SK-N-SH (cell line): ENCODE results near the gene MIDN. TPM values are rescaled to one million over a fixed set of nuclear protein-coding genes. Genes with fewer than 3 reads are reported as not detected.

Experiments
- CTCF ChIA-PET: fragments of 300-600, 350-600 bp; formaldehyde crosslinking; extraction: SDS; loops from one replicate; lab custom pipeline; 2021; lab: Yijun Ruan, JAX
- POLR2A ChIA-PET: fragments of 350-600 bp; sonication (Branson Sonifier 250); formaldehyde crosslinking; extraction: SDS; loops from one replicate; lab custom pipeline; 2020; ENCODE audit warnings: antibody characterized with exemption, inconsistent platforms; lab: Yijun Ruan, JAX
- DNase-seq: peaks from one replicate; pipeline ENCODE4 v3.0.0; 2012
- H2AFZ ChIP-seq: fragments of 200-600 bp; sonication (generic); 2 replicates; pipeline ENCODE4 v1.8.1; 2016; ENCODE audit warnings: antibody characterized with exemption, mild to moderate bottlenecking, low read depth
- H3F3A ChIP-seq: fragments of 200-600 bp; sonication (generic); replicated peaks from 2 replicates; pipeline ENCODE3; 2016; ENCODE audit warnings: antibody characterized with exemption, mild to moderate bottlenecking; ENCODE audit not compliant: insufficient read depth
- H3K27ac ChIP-seq, 2 experiments: fragments of 200-500 bp in 1 of 2; fragments of 200-600 bp in 1 of 2; sonication (Bioruptor generic) in 1 of 2; sonication (generic), shearing (Covaris generic) in 1 of 2; 2 replicates each; pipeline versions ENCODE4 v1.5.1 to v1.6.1; 2014 to 2016; ENCODE audit warnings: low read depth in 2 of 2, inconsistent platforms in 1 of 2, low read length in 1 of 2, mild to moderate bottlenecking in 1 of 2, mixed read lengths in 1 of 2
- H3K27me3 ChIP-seq: fragments of 200-600 bp; sonication (generic), shearing (Covaris generic); 2 replicates; pipeline ENCODE4 v1.6.1; 2016; ENCODE audit warnings: mixed run types; ENCODE audit not compliant: insufficient read depth
- H3K36me3 ChIP-seq, 2 experiments: fragments of 200-500 bp in 1 of 2; fragments of 200-600 bp in 1 of 2; sonication (Bioruptor generic) in 1 of 2; sonication (generic) in 1 of 2; replicated peaks in 1 of 2; 2 replicates each; pipeline versions ENCODE3 to v1.5.1; 2014 to 2016; ENCODE audit warnings: low read length in 1 of 2, mild to moderate bottlenecking in 1 of 2; ENCODE audit not compliant: insufficient read depth in 2 of 2, control insufficient read depth in 1 of 2
- H3K4me1 ChIP-seq, 2 experiments: fragments of 200-500 bp in 1 of 2; fragments of 200-600 bp in 1 of 2; sonication (Bioruptor generic) in 1 of 2; sonication (generic), shearing (Covaris generic) in 1 of 2; 2 replicates each; pipeline versions ENCODE4 v1.5.1 to v1.6.1; 2014 to 2016; ENCODE audit warnings: low read depth in 1 of 2, low read length in 1 of 2, mixed run types in 1 of 2; ENCODE audit not compliant: insufficient read depth in 2 of 2, control insufficient read depth in 1 of 2
- H3K4me2 ChIP-seq: fragments of 200-600 bp; sonication (generic), shearing (Covaris generic); 2 replicates; pipeline ENCODE4 v1.6.1; 2017; ENCODE audit warnings: mixed run types
- H3K4me3 ChIP-seq, 2 experiments: fragments of 200-500 bp in 1 of 2; fragments of 200-600 bp in 1 of 2; sonication (Bioruptor generic) in 1 of 2; sonication (generic), shearing (Covaris generic) in 1 of 2; 2 replicates each; pipeline versions ENCODE4 v1.5.1 to v1.8.1; 2014 to 2016; ENCODE audit warnings: low read depth in 2 of 2, inconsistent platforms in 1 of 2, low read length in 1 of 2, mild to moderate bottlenecking in 1 of 2, mixed read lengths in 1 of 2, moderate library complexity in 1 of 2
- H3K79me2 ChIP-seq: fragments of 200-600 bp; sonication (generic); 2 replicates; pipeline ENCODE4 v1.8.1; 2017; ENCODE audit warnings: mild to moderate bottlenecking; ENCODE audit not compliant: insufficient read depth
- H3K9ac ChIP-seq: fragments of 200-600 bp; sonication (generic); 2 replicates; pipeline ENCODE4 v1.6.1; 2017; ENCODE audit warnings: mixed run types
- H3K9me2 ChIP-seq: fragments of 200-600 bp; sonication (generic); 2 replicates; pipeline ENCODE4 v1.6.1; 2017; ENCODE audit warnings: mixed run types
- H3K9me3 ChIP-seq: fragments of 200-600 bp; sonication (generic); 2 replicates; pipeline ENCODE4 v1.6.1; 2017; ENCODE audit warnings: mixed run types, mild to moderate bottlenecking, moderate library complexity
- H4K20me1 ChIP-seq: fragments of 200-600 bp; sonication (generic); 2 replicates; pipeline ENCODE4 v1.6.1; 2017; ENCODE audit warnings: mild to moderate bottlenecking, mixed run types; ENCODE audit not compliant: insufficient read depth
- ELF1 ChIP-seq: IDR thresholded peaks from 2 replicates; pipeline ENCODE4 v1.4.0; 2012
- EP300 ChIP-seq, 2 experiments: IDR thresholded peaks; 2 replicates each; pipeline versions ENCODE4 v1.4.0 to v1.6.1; 2012; ENCODE audit warnings: borderline replicate concordance in 1 of 2, low read depth in 1 of 2, low read length in 1 of 2
- EZH2phosphoT487 ChIP-seq: fragments of 200-600 bp; sonication (generic); IDR thresholded peaks from 2 replicates; pipeline ENCODE4 v1.6.1; 2017; ENCODE audit warnings: low read depth, mixed run types, mild to moderate bottlenecking, antibody characterized with exemption, moderate library complexity, borderline replicate concordance
- FOSL2 ChIP-seq: IDR thresholded peaks from 2 replicates; pipeline ENCODE4 v1.4.0; 2012; ENCODE audit warnings: low read depth, mild to moderate bottlenecking, moderate library complexity, borderline replicate concordance
- FOXJ3 ChIP-seq: sonication (generic); formaldehyde crosslinking; IDR thresholded peaks from 2 replicates; pipeline ENCODE4 v1.5.1; 2020; ENCODE audit warnings: mild to moderate bottlenecking, missing genetic modification reagents
- GABPA ChIP-seq: IDR thresholded peaks from 2 replicates; pipeline ENCODE4 v1.4.0; 2012; ENCODE audit warnings: low read depth, mild to moderate bottlenecking
- JUND ChIP-seq: IDR thresholded peaks from 2 replicates; pipeline ENCODE4 v1.4.0; 2012
- MEF2A ChIP-seq: IDR thresholded peaks from 2 replicates; pipeline ENCODE4 v1.4.0; 2012; ENCODE audit warnings: low read depth, borderline replicate concordance
- MXI1 ChIP-seq: IDR thresholded peaks from 2 replicates; pipeline ENCODE4 v1.6.1; 2012; ENCODE audit warnings: mild to moderate bottlenecking, low read depth, low read length, improper control_type of control experiment
- POLR2AphosphoS5 ChIP-seq: IDR thresholded peaks from 2 replicates; pipeline ENCODE4 v1.6.1; 2012; ENCODE audit warnings: low read depth, low read length
- RAD21 ChIP-seq: IDR thresholded peaks from 2 replicates; pipeline ENCODE4 v1.6.1; 2012; ENCODE audit warnings: mild to moderate bottlenecking, low read length
- RCOR1 ChIP-seq: fragments of 150-350 bp; IDR thresholded peaks from 2 replicates; pipeline ENCODE4 v1.6.1; 2017; ENCODE audit warnings: antibody characterized with exemption, low read length
- RFX5 ChIP-seq: IDR thresholded peaks from 2 replicates; pipeline ENCODE4 v1.6.1; 2012; ENCODE audit warnings: mild to moderate bottlenecking, improper control_type of control experiment, low read length
- RXRA ChIP-seq: IDR thresholded peaks from 2 replicates; pipeline ENCODE4 v1.4.0; 2012; ENCODE audit warnings: low read depth, mild to moderate bottlenecking, borderline replicate concordance
- TCF12 ChIP-seq: IDR thresholded peaks from 2 replicates; pipeline ENCODE4 v1.4.0; 2012
- TEAD4 ChIP-seq: IDR thresholded peaks from 2 replicates; pipeline ENCODE4 v1.4.0; 2012; ENCODE audit warnings: mild to moderate bottlenecking, borderline replicate concordance; ENCODE audit not compliant: insufficient read depth
- YY1 ChIP-seq: IDR thresholded peaks from 2 replicates; pipeline ENCODE4 v1.4.0; 2012; ENCODE audit warnings: low read depth, mild to moderate bottlenecking
- WGBS: methylation state at CpG from one replicate; pipeline ENCODE4 v1.1.6; 2017; ENCODE audit warnings: low lambda C conversion rate; 5-methylcytosine and 5-hydroxymethylcytosine counted together
- polyA plus RNA-seq, 3 experiments: library from polyadenylated mRNA; depleted of rRNA; stranded (reverse); fragments of >200 nt; gene quantifications; 2 replicates each; pipeline ENCODE4 v1.2.3, GENCODE V29; 2012
- TF ChIP-seq, protein P1 (sequence below): IDR thresholded peaks from 2 replicates; pipeline ENCODE4 v1.4.0; 2012; ENCODE audit warnings: low read depth, borderline replicate concordance
- TF ChIP-seq, protein P2 (sequence below): IDR thresholded peaks from 2 replicates; pipeline ENCODE4 v1.4.0; 2012; ENCODE audit warnings: low read depth
- TF ChIP-seq, protein P3 (sequence below): fragments of 200-600 bp; sonication (generic); IDR thresholded peaks from 2 replicates; pipeline ENCODE4 v1.6.1; 2017; ENCODE audit warnings: antibody characterized with exemption, mild to moderate bottlenecking, moderate library complexity

Gene MIDN
- polyA plus RNA-seq, 1 of the 3 experiments (the other 2 are of a cell fraction): 13.9 TPM

DNA sequence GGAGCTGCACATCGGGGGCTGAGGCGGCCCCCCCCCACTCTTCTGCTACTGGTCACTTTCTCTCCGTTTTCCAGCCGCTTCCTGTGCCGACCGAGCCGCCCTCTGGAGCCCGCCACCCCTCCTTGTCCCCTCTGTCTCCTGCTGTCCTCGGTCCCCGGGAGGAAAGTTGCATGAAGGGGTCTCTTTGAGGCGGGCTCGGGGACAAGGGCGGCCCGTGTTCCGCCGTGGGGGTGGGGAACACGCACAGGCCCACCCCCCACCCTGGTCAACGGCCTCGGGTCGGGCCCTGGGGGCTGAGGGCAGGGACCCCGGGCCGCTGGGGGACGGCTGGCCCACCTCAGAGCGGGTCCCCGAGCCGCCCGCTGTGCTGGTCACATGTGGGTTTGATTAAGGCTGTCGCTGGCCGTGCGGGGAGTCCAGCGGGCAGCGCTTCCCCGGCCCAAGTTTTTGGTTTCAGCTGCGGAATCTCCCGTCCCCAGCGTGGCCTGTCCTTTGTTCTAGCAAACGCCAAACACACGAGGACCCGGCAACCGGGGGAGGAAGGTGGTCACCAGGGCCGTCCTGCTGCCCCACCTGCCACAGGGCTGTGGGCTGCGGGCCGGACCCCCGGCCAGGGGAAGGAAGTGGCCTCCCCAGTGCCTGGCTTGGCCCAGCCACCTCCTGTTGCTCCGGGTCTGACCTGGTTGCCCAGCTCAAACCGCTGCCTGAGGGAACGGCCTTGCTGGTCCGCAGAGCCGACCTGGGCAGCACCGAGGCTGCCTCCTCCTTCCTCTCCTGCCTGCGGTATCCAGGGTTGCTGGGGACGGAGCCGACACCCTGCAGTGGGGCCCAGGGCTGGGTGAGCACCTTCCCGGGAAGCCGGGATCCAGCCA lies 39.2 kb downstream of the MIDN start:
- H3K4me1 ChIP-seq: peaks cover 0 to 8% of the 10 kb centered on the region in 2 experiments; a peak in 1 of 4 replicates
- H3K9me3 ChIP-seq: no peaks in the 10 kb centered on the region
- ChIA-PET POLR2A (interaction anchor here (1.2 to 2.2 kb wide), 2 partner anchors 18 to 73 kb away, joined by 3 to 10 read pairs; partner anchors contain the start of gene CIRBP), CTCF (interaction anchor here (1.0 to 1.9 kb wide), 7 partner anchors 8 to 385 kb away, joined by 3 to 8 read pairs (median 4); no protein-coding TSS in a partner anchor)
- 23% methylated on average over 28 of the region's 55 CpGs for WGBS
- H4K20me1 ChIP-seq: no peaks in the 10 kb centered on the region
- TF ChIP-seq EZH2phosphoT487 (no peak), MXI1 (peak; percentile 66; the same call in 1 of the 2 replicates), TCF12 (peak; percentile 72)
- DNase-seq: peak; percentile 92
- no peaks in the 10 kb centered on the region for H3K79me2 ChIP-seq
- no peaks in the 10 kb centered on the region for H3K9me2 ChIP-seq
- H3F3A ChIP-seq: peaks cover 11% of the 10 kb centered on the region
- H3K9ac ChIP-seq: no peak overlapping the region
- H3K4me2 ChIP-seq: peak overlapping the region; percentile 75
- no peaks in the 10 kb centered on the region for H3K27me3 ChIP-seq
- peak overlapping the region in 1 of 2 experiments; percentile 74; a peak in 2 of 4 replicates for H3K27ac ChIP-seq
- H3K36me3 ChIP-seq: no peaks in the 10 kb centered on the region
- H3K4me3 ChIP-seq: peak overlapping the region; percentile 57 to 63; a peak in 3 of 4 replicates
- no peak overlapping the region for H2AFZ ChIP-seq

DNA sequence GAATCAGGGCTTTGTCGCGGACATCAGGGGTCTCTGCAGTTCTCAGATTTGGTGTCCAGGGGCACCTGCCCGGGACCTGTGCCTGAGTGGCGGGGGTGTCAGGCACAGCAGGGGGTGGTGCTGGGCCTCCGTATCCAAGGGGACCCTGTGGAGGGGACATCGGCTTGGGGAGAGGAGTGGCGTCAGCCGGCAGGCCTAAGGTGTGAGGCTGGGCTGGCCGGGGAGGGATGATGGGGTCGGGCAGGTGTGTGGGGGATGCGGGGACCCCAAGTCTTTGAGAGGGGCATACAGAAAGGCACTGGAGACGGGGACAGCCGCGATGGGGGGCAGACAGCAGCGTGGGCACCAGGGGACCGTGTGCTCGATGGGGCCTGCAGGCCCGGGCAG lies 39.8 kb downstream of the MIDN start:
- Histone ChIP-seq H3K9ac (no peak overlapping the region), H3K36me3 (no peaks in the 10 kb centered on the region)

More for the DNA sequence above, 39.8 kb downstream of the MIDN start:
- H3F3A ChIP-seq: peaks cover 11% of the 10 kb centered on the region
- H3K4me2 ChIP-seq: peak overlapping the region; percentile 75; the same call in 1 of the 2 replicates
- H3K4me1 ChIP-seq: peaks cover 0 to 8% of the 10 kb centered on the region in 2 experiments; a peak in 1 of 4 replicates
- no peak for DNase-seq
- CTCF ChIA-PET: interaction anchor here (1.0 to 1.9 kb wide), 2 partner anchors 9 to 44 kb away, joined by 4 to 8 read pairs; no protein-coding TSS in a partner anchor
- H3K4me3 ChIP-seq: peak overlapping the region in 1 of 2 experiments; percentile 57; a peak in 1 of 4 replicates
- no peaks in the 10 kb centered on the region for H4K20me1 ChIP-seq
- peak overlapping the region in 1 of 2 experiments; percentile 74; a peak in 2 of 4 replicates for H3K27ac ChIP-seq
- POLR2A ChIA-PET: interaction anchor here (2.2 kb wide), 1 partner anchor 19 kb away, joined by 10 read pairs; the partner anchor contains the start of gene CIRBP
- H3K9me2 ChIP-seq: no peaks in the 10 kb centered on the region
- H3K79me2 ChIP-seq: no peaks in the 10 kb centered on the region
- no peak overlapping the region for H2AFZ ChIP-seq
- no peaks in the 10 kb centered on the region for H3K27me3 ChIP-seq
- H3K9me3 ChIP-seq: no peaks in the 10 kb centered on the region
- TF ChIP-seq ELF1 (no peak), POLR2AphosphoS5 (no peak), YY1 (no peak), RFX5 (no peak), RXRA (no peak), MXI1 (no peak), RCOR1 (no peak), TCF12 (no peak), JUND (no peak), GABPA (no peak), RAD21 (no peak), MEF2A (no peak), FOXJ3 (no peak), FOSL2 (no peak), EP300 (IDR thresholded peaks at IDR 0.05; ENCODE audit: borderline replicate concordance in 1 of 2, low read depth in 1 of 2, low read length in 1 of 2) (no peak), EZH2phosphoT487 (no peak), TEAD4 (no peak)
- TF ChIP-seq, protein P1, sequence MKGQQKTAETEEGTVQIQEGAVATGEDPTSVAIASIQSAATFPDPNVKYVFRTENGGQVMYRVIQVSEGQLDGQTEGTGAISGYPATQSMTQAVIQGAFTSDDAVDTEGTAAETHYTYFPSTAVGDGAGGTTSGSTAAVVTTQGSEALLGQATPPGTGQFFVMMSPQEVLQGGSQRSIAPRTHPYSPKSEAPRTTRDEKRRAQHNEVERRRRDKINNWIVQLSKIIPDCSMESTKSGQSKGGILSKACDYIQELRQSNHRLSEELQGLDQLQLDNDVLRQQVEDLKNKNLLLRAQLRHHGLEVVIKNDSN: no peak
- TF ChIP-seq, protein P2, sequence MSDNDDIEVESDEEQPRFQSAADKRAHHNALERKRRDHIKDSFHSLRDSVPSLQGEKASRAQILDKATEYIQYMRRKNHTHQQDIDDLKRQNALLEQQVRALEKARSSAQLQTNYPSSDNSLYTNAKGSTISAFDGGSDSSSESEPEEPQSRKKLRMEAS: no peak
- TF ChIP-seq, protein P3, sequence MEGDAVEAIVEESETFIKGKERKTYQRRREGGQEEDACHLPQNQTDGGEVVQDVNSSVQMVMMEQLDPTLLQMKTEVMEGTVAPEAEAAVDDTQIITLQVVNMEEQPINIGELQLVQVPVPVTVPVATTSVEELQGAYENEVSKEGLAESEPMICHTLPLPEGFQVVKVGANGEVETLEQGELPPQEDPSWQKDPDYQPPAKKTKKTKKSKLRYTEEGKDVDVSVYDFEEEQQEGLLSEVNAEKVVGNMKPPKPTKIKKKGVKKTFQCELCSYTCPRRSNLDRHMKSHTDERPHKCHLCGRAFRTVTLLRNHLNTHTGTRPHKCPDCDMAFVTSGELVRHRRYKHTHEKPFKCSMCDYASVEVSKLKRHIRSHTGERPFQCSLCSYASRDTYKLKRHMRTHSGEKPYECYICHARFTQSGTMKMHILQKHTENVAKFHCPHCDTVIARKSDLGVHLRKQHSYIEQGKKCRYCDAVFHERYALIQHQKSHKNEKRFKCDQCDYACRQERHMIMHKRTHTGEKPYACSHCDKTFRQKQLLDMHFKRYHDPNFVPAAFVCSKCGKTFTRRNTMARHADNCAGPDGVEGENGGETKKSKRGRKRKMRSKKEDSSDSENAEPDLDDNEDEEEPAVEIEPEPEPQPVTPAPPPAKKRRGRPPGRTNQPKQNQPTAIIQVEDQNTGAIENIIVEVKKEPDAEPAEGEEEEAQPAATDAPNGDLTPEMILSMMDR: no peak
- 98% methylated on average over 8 of the region's 18 CpGs for WGBS
